ENCODE results near the gene LTB4R.

Gene LTB4R

DNA sequence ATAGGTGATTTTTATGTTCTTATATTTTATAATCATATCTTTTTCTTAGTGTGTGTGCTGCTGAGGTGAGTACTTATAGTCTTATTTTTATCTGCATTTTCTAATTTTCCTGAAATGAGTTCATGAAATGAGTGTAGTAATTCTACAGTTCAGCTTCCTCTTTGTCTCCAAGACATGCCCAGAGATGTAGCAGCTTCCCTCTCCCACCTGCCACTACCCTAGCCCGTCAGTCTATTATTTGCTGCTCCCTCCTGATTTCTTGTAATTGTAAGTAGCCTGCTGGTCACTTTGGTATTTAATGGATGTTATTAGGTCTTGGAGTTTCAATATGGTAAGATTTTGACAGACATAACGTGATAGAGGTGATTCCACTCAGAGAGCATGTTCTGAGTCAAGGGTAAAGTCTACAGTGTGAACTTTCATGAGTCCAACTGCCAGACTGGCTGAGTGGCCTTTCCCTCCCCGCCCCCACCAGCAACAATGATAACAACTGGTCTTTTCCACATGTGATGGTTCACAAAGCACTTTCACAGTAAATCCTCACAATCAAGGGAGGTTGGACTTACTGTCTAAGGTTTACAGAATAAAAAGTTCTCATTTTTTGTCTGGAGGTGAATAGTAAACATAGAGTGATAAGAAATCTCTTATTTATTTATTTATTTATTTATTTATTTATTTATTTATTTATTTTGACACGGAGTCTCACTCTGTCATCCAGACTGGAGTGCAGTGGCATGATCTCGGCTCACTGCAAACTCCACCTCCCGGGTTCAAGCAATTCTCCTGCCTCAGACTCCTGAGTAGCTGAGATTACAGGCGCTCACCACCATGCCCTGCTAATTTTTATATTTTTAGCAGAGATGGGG is 32.7 kb downstream of the LTB4R start:
- H3K36me3 ChIP-seq (ENCODE audit: control insufficient read depth, insufficient read depth, low read length): no peaks in the 10 kb centered on the region
- no peak for TF ChIP-seq CTCF (IDR thresholded peaks at IDR 0.05)
- no peak overlapping the region for H3K27ac ChIP-seq
- no peaks in the 10 kb centered on the region for H3K4me1 ChIP-seq
- no peak overlapping the region for H3K4me2 ChIP-seq (ENCODE audit: low read length)
- no peak overlapping the region for H3K9ac ChIP-seq
- H3K9me3 ChIP-seq (ENCODE audit: control insufficient read depth, low read length): no peaks in the 10 kb centered on the region
- no peak overlapping the region for H2AFZ ChIP-seq
- H3K4me3 ChIP-seq (ENCODE audit: low read depth, low read length): no peak overlapping the region
- H3K79me2 ChIP-seq: no peaks in the 10 kb centered on the region
- H3K27me3 ChIP-seq (ENCODE audit: control insufficient read depth, insufficient read depth, low read length): no peaks in the 10 kb centered on the region

DNA sequence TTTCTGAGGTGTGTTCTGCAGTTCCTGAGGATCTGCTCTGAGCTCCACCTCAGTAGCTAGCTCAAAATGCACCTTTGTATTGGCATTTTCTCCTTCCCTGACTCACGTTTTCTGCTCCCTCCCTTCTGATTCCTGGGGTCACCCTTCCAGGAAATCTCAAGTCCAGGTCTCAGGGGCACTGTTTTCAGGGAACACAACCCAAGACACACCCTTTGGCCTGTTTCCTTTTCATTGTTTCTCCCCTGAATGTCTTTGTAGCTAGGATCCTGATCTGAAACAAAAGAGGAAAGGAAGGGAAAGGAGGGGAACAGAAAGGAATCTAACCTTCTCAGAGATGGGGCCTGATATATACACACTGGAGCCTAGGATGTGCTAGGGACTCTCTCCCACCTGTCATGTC is 35.8 kb downstream of the LTB4R start:
- H3K4me1 ChIP-seq: no peaks in the 10 kb centered on the region
- no peaks in the 10 kb centered on the region for H3K36me3 ChIP-seq (ENCODE audit: control insufficient read depth, insufficient read depth, low read length)
- H3K9ac ChIP-seq: no peak overlapping the region
- no peaks in the 10 kb centered on the region for H3K9me3 ChIP-seq (ENCODE audit: control insufficient read depth, low read length)
- H3K4me3 ChIP-seq (ENCODE audit: low read depth, low read length): no peak overlapping the region
- no peaks in the 10 kb centered on the region for H3K27me3 ChIP-seq (ENCODE audit: control insufficient read depth, insufficient read depth, low read length)
- no peaks in the 10 kb centered on the region for H3K79me2 ChIP-seq
- no peak overlapping the region for H3K4me2 ChIP-seq (ENCODE audit: low read length)
- no peak overlapping the region for H2AFZ ChIP-seq
- H3K27ac ChIP-seq: peak overlapping the region; percentile 33
- TF ChIP-seq CTCF (IDR thresholded peaks at IDR 0.05): no peak

- no peaks in the 10 kb centered on the region for H3K79me2 ChIP-seq
- H3K4me2 ChIP-seq (ENCODE audit: low read length): no peak overlapping the region
- no peak for TF ChIP-seq CTCF (IDR thresholded peaks at IDR 0.05)
- H2AFZ ChIP-seq: no peak overlapping the region
- H3K4me3 ChIP-seq (ENCODE audit: low read depth, low read length): no peak overlapping the region
- no peaks in the 10 kb centered on the region for H3K9me3 ChIP-seq (ENCODE audit: control insufficient read depth, low read length)
- no peaks in the 10 kb centered on the region for H3K27me3 ChIP-seq (ENCODE audit: control insufficient read depth, insufficient read depth, low read length)
- no peaks in the 10 kb centered on the region for H3K4me1 ChIP-seq
- H3K9ac ChIP-seq: no peak overlapping the region
- no peaks in the 10 kb centered on the region for H3K36me3 ChIP-seq (ENCODE audit: control insufficient read depth, insufficient read depth, low read length)
- no peak overlapping the region for H3K27ac ChIP-seq
Observed at GRCh38 chr14:24348186-24348585, 36.9 kb downstream of the LTB4R start.

- H3K4me3 ChIP-seq (ENCODE audit: low read depth, low read length): no peak overlapping the region
- no peak overlapping the region for H3K27ac ChIP-seq
- no peak for TF ChIP-seq CTCF (IDR thresholded peaks at IDR 0.05)
- H3K79me2 ChIP-seq: no peaks in the 10 kb centered on the region
- no peaks in the 10 kb centered on the region for H3K4me1 ChIP-seq
- no peak overlapping the region for H3K9ac ChIP-seq
- H3K27me3 ChIP-seq (ENCODE audit: control insufficient read depth, insufficient read depth, low read length): no peaks in the 10 kb centered on the region
- no peak overlapping the region for H2AFZ ChIP-seq
- no peak overlapping the region for H3K4me2 ChIP-seq (ENCODE audit: low read length)
- H3K9me3 ChIP-seq (ENCODE audit: control insufficient read depth, low read length): no peaks in the 10 kb centered on the region
- H3K36me3 ChIP-seq (ENCODE audit: control insufficient read depth, insufficient read depth, low read length): no peaks in the 10 kb centered on the region
Observed at GRCh38 chr14:24349742-24350141, 38.4 kb downstream of the LTB4R start.

DNA sequence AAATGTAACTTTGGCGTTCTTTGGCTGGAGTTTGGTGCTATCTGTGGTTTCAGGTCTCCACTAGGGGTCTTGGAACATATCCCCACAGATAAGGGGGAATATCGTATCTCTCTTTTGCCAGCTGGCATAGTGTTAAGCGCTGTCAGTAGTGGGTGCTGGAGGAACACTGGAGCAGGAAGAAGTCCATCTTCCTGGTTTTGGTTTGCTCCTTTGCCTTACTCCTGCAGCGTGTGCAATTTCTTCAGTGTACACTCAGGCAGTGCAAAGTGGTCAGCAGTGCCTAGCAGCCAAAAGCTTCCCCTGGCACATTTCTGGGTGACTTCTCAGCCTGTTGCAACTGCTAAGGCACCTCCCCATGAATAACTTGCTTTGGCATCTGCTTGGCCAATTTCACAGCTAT is 40.2 kb downstream of the LTB4R start:
- no peaks in the 10 kb centered on the region for H3K4me1 ChIP-seq
- H3K9me3 ChIP-seq (ENCODE audit: control insufficient read depth, low read length): no peaks in the 10 kb centered on the region
- H3K4me3 ChIP-seq (ENCODE audit: low read depth, low read length): no peak overlapping the region
- no peaks in the 10 kb centered on the region for H3K36me3 ChIP-seq (ENCODE audit: control insufficient read depth, insufficient read depth, low read length)
- H2AFZ ChIP-seq: no peak overlapping the region
- no peak overlapping the region for H3K4me2 ChIP-seq (ENCODE audit: low read length)
- no peak overlapping the region for H3K9ac ChIP-seq
- no peaks in the 10 kb centered on the region for H3K79me2 ChIP-seq
- no peaks in the 10 kb centered on the region for H3K27me3 ChIP-seq (ENCODE audit: control insufficient read depth, insufficient read depth, low read length)
- no peak overlapping the region for H3K27ac ChIP-seq
- TF ChIP-seq CTCF (IDR thresholded peaks at IDR 0.05): no peak

Measured in parathyroid adenoma (tissue), 2 donors.